ENCODE measurements around the gene PSEN1. TPM values are rescaled to one million over a fixed set of nuclear protein-coding genes. Genes with fewer than 3 reads are reported as not detected.

PSEN1 gene
- total and polyA plus RNA-seq, 10 of the 15 experiments (the other 5 are each of a cell fraction or from before 2014, with no cell fraction given): 8.9 to 32.3 (median 21.8) TPM

DNA sequence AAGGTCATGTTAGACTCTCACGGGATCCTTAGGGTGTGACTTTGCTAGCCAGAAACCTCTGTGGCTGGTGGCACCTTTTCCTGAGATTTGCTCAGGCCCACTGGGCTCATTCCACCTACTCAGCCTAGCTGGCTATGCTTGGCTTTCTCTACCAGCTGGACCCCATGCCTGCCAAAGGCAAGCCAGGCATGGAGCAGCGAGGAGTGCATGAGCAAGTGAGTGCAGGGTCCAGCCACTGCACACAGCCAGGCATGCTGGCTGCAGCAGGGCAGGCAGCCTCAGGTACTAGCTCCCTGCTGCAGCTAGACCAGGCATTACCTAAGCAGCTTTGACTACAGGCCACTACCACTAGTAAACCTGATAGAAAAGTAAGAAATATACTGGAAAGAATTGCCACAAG is 71.3 kb downstream of the PSEN1 start:
- Histone ChIP-seq H3K4me2 (ENCODE audit: control insufficient read depth, insufficient read depth) (no peak overlapping the region), H3K27me3 (replicated peaks in 1 of 2; ENCODE audit: control insufficient read depth in 2 of 2, insufficient read depth in 2 of 2, low read length in 1 of 2) (no peaks in the 10 kb centered on the region), H3K9ac (ENCODE audit: control insufficient read depth, insufficient read depth, low read length) (no peak overlapping the region), H3K36me3 (ENCODE audit: control insufficient read depth in 2 of 2, insufficient read depth in 2 of 2, low read length in 1 of 2) (peaks cover 11 to 19% of the 10 kb centered on the region in 2 experiments), H3K79me2 (ENCODE audit: control insufficient read depth, insufficient read depth, low read length) (no peaks in the 10 kb centered on the region), H2AFZ (ENCODE audit: control insufficient read depth, low read depth, low read length) (no peak overlapping the region), H3K27ac (ENCODE audit: control insufficient read depth, insufficient read depth) (no peak overlapping the region), H3K9me3 (replicated peaks; ENCODE audit: control insufficient read depth, insufficient read depth, low read length) (peaks cover 8% of the 10 kb centered on the region; the same call in 2 of the 3 replicates), H3K4me3 (no peak overlapping the region), H3K4me1 (ENCODE audit: control insufficient read depth, insufficient read depth, low read length) (no peaks in the 10 kb centered on the region), H4K20me1 (ENCODE audit: control insufficient read depth, insufficient read depth) (no peaks in the 10 kb centered on the region)
- ChIA-PET RAD21 (ENCODE audit: unreplicated experiment) (no interaction called here), CTCF (interaction anchor here (0.9 to 1.4 kb wide), 2 partner anchors 35 to 425 kb away, joined by 3 to 4 read pairs; no protein-coding TSS in a partner anchor), SMC1A (ENCODE audit: uncharacterized antibody, unreplicated experiment) (interaction anchor here (1.1 to 1.3 kb wide), 2 partner anchors 9 to 35 kb away, joined by 4 to 6 read pairs; no protein-coding TSS in a partner anchor), POLR2A (interaction anchor here (0.6 kb wide), 1 partner anchor 262 kb away, joined by 9 read pairs; no protein-coding TSS in a partner anchor)
- in situ Hi-C loops (cut with MboI): no loop called here
- intact Hi-C loops (cut with micrococcal nuclease; ENCODE audit: unreplicated experiment): no loop called here
- FAIRE-seq (no peak), DNase-seq (ENCODE audit: low read depth, low spot score) (no peak), ATAC-seq (no peak)
- BruUV-seq (replicated peaks): no TSS peak
- 100% methylated on average over 2 of the region's 2 CpGs for WGBS (ENCODE audit: insufficient coverage, insufficient replicate concordance, low lambda C conversion rate, missing lambda C conversion rate)
- TF ChIP-seq BRCA1 (IDR thresholded peaks at IDR 0.05; ENCODE audit: low read depth, low read length) (no peak), RFX5 (IDR thresholded peaks at IDR 0.05; ENCODE audit: low read depth, low read length) (no peak), SUPT20H (IDR thresholded peaks at IDR 0.05; ENCODE audit: borderline replicate concordance, control insufficient read depth, low read depth, low read length) (no peak), ZNF207 (IDR thresholded peaks at IDR 0.05; ENCODE audit: borderline replicate concordance) (no peak), NFYA (IDR thresholded peaks at IDR 0.05; ENCODE audit: borderline replicate concordance, low read depth, low read length) (no peak), CBFB (IDR thresholded peaks at IDR 0.05; ENCODE audit: low read depth) (no peak), ZNF622 (IDR thresholded peaks at IDR 0.05) (no peak)
- TF ChIP-seq, protein P1, sequence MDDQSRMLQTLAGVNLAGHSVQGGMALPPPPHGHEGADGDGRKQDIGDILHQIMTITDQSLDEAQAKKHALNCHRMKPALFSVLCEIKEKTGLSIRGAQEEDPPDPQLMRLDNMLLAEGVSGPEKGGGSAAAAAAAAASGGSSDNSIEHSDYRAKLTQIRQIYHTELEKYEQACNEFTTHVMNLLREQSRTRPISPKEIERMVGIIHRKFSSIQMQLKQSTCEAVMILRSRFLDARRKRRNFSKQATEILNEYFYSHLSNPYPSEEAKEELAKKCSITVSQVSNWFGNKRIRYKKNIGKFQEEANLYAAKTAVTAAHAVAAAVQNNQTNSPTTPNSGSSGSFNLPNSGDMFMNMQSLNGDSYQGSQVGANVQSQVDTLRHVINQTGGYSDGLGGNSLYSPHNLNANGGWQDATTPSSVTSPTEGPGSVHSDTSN (IDR thresholded peaks at IDR 0.05; ENCODE audit: insufficient replicate concordance, low read depth, low read length): no peak

Data from GM12878 (cell line).